Measurements from ENCODE around the gene LYSMD3. TPM values are rescaled to one million over a fixed set of nuclear protein-coding genes. Genes with fewer than 3 reads are reported as not detected.

LYSMD3 gene
- total and polyA plus RNA-seq, 9 of the 15 experiments (the other 6 are each of a cell fraction or from before 2014, with no cell fraction given): 9.5 to 42.3 (median 20.7) TPM

DNA sequence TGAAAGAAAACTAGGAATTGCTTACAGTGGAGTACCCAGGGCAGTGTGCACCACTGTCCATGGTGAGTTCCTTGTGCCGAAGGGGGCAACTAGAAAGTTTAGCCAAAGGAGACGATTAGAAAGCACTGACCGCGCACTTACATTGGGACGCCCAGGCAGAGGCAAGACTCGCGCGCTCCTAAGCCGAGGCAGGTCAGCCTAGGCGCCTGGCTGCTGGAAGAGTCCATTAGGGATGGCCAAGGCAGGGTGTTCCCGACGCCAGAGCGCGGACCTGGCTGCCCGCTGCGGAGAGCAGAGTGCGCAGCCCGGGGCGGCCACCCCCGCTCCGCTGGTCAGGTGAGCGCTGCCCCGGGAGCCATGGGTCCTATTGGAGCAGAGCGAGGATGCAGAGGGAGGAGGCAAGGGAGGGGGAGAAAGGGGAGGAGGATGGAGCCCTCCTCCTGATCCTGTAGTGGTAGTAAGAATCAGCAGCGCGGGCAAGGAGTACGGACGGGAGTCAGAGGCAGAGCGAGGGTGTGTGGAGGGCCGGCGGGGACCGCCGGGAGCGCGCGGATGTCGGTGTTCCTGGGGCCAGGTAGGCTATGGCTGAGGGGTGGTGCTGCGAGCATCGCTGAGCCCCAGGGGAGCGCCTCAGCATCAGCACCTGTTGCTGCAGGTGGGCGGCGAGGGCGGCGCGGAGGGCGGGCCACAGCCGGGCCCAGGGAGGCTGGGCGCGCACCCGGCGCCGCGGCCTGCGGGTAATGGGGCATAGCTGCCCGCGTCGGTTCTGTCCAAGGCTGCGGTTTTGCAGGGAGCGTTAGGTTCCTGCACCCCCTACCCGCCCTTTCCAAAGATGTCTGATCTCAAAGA is 29.2 kb upstream of the LYSMD3 start, which contains the start of gene ADGRV1 (continued):
- TF ChIP-seq TOE1 (IDR thresholded peaks at IDR 0.05; ENCODE audit: borderline replicate concordance) (peak; percentile 92), TOE1 (CRISPR knock-in tag; IDR thresholded peaks at IDR 0.05; ENCODE audit: borderline replicate concordance, low read depth) (no peak), NRF1 (conservative IDR thresholded peaks at IDR 0.05 in 1 of 2, IDR thresholded peaks at IDR 0.05 in 1 of 2) (peak; percentile 89 to 91), MTA3 (IDR thresholded peaks at IDR 0.05; ENCODE audit: borderline replicate concordance) (peak; percentile 56; the same call in 1 of the 2 replicates), RCOR1 (IDR thresholded peaks at IDR 0.05; ENCODE audit: borderline replicate concordance in 1 of 2, low read depth in 2 of 2, low read length in 2 of 2) (peak in 1 of 2 experiments; percentile 60; a peak in 2 of 4 replicates), ZNF347 (CRISPR knock-in tag; IDR thresholded peaks at IDR 0.05; ENCODE audit: low read depth) (no peak), ZNF175 (CRISPR knock-in tag; IDR thresholded peaks at IDR 0.05; ENCODE audit: low read depth) (no peak), NUFIP1 (IDR thresholded peaks at IDR 0.05; ENCODE audit: partially characterized antibody) (peak; percentile 70), ARID2 (IDR thresholded peaks at IDR 0.05) (no peak), TAF9B (IDR thresholded peaks at IDR 0.05; ENCODE audit: partially characterized antibody) (peak; percentile 58), SREBF1 (IDR thresholded peaks at IDR 0.05; ENCODE audit: borderline replicate concordance, low read depth, low read length) (peak; percentile 77; the same call in 1 of the 2 replicates), SP1 (CRISPR knock-in tag; IDR thresholded peaks at IDR 0.05) (peak; percentile 57; the same call in 1 of the 2 replicates), MEIS2 (IDR thresholded peaks at IDR 0.05; ENCODE audit: partially characterized antibody) (no peak), ZNF444 (CRISPR knock-in tag; IDR thresholded peaks at IDR 0.05) (no peak), CBFA2T2 (conservative IDR thresholded peaks at IDR 0.05) (no peak), HNRNPLL (IDR thresholded peaks at IDR 0.05; ENCODE audit: low read depth, low read length, poor library complexity, severe bottlenecking) (peak; percentile 16), HMGN3 (IDR thresholded peaks at IDR 0.05; ENCODE audit: borderline replicate concordance, extremely low read depth, insufficient read length, low read depth, low read length) (peak; percentile 33), TCF7L2 (IDR thresholded peaks at IDR 0.05; ENCODE audit: low read depth, low read length) (peak; percentile 91), ZNF79 (CRISPR knock-in tag; IDR thresholded peaks at IDR 0.05; ENCODE audit: low read depth) (no peak), CCNT2 (IDR thresholded peaks at IDR 0.05; ENCODE audit: borderline replicate concordance, extremely low read depth, insufficient read length, low read depth, low read length) (peak; percentile 33)
- TF ChIP-seq, protein P1, sequence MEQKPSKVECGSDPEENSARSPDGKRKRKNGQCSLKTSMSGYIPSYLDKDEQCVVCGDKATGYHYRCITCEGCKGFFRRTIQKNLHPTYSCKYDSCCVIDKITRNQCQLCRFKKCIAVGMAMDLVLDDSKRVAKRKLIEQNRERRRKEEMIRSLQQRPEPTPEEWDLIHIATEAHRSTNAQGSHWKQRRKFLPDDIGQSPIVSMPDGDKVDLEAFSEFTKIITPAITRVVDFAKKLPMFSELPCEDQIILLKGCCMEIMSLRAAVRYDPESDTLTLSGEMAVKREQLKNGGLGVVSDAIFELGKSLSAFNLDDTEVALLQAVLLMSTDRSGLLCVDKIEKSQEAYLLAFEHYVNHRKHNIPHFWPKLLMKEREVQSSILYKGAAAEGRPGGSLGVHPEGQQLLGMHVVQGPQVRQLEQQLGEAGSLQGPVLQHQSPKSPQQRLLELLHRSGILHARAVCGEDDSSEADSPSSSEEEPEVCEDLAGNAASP (IDR thresholded peaks at IDR 0.05): no peak
- TF ChIP-seq, protein P2, sequence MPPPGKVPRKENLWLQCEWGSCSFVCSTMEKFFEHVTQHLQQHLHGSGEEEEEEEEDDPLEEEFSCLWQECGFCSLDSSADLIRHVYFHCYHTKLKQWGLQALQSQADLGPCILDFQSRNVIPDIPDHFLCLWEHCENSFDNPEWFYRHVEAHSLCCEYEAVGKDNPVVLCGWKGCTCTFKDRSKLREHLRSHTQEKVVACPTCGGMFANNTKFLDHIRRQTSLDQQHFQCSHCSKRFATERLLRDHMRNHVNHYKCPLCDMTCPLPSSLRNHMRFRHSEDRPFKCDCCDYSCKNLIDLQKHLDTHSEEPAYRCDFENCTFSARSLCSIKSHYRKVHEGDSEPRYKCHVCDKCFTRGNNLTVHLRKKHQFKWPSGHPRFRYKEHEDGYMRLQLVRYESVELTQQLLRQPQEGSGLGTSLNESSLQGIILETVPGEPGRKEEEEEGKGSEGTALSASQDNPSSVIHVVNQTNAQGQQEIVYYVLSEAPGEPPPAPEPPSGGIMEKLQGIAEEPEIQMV (tag; conservative IDR thresholded peaks at IDR 0.05; ENCODE audit: low read depth): peak; percentile 59; the same call in 1 of the 2 replicates
- TF ChIP-seq, protein P3, sequence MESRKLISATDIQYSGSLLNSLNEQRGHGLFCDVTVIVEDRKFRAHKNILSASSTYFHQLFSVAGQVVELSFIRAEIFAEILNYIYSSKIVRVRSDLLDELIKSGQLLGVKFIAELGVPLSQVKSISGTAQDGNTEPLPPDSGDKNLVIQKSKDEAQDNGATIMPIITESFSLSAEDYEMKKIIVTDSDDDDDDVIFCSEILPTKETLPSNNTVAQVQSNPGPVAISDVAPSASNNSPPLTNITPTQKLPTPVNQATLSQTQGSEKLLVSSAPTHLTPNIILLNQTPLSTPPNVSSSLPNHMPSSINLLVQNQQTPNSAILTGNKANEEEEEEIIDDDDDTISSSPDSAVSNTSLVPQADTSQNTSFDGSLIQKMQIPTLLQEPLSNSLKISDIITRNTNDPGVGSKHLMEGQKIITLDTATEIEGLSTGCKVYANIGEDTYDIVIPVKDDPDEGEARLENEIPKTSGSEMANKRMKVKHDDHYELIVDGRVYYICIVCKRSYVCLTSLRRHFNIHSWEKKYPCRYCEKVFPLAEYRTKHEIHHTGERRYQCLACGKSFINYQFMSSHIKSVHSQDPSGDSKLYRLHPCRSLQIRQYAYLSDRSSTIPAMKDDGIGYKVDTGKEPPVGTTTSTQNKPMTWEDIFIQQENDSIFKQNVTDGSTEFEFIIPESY (CRISPR knock-in tag; IDR thresholded peaks at IDR 0.05): peak; percentile 67

Data from K562 (cell line).